ENCODE results near the gene DACT3.
"Not testable (repeated sequence)": the region's sequence is repeated elsewhere in the genome, so short reads cannot be mapped to it uniquely, and the experiment has no call there.

Gene DACT3

GRCh38 chr19:46631481-46631880 lies 29.5 kb downstream of the DACT3 start:
- no peak for DNase-seq

- no peak for DNase-seq
These were observed 30.3 kb downstream of the DACT3 start for GRCh38 chr19:46630586-46631205.

- no peak for DNase-seq
These were observed 31.4 kb downstream of the DACT3 start for GRCh38 chr19:46629546-46630025.

- DNase-seq: not testable (repeated sequence)
These were observed 32.0 kb downstream of the DACT3 start for GRCh38 chr19:46628970-46629369.

GRCh38 chr19:46626446-46626845 lies 34.5 kb downstream of the DACT3 start:
- no peak for DNase-seq

GRCh38 chr19:46625731-46626130 lies 35.3 kb downstream of the DACT3 start:
- no peak for DNase-seq

- peak; percentile 48 for DNase-seq
These were observed 35.9 kb downstream of the DACT3 start, which contains the start of gene PTGIR for GRCh38 chr19:46624958-46625661. TSS of gene PTGIR (minus strand) at chr19:46625089. CDS start at chr19:46624225, 864 bp downstream.

- DNase-seq: no peak
These were observed 37.0 kb downstream of the DACT3 start for GRCh38 chr19:46623915-46624502.

- peak; percentile 25 for DNase-seq
These were observed 38.9 kb downstream of the DACT3 start for GRCh38 chr19:46622118-46622446.

- no peak for DNase-seq
These were observed 39.5 kb downstream of the DACT3 start for GRCh38 chr19:46621191-46622117.

GRCh38 chr19:46620716-46621115 lies 40.3 kb downstream of the DACT3 start:
- peak; percentile 1 for DNase-seq

- DNase-seq: peak; percentile 1
These were observed 40.7 kb downstream of the DACT3 start for GRCh38 chr19:46620267-46620666.

GRCh38 chr19:46618670-46619231 lies 42.2 kb downstream of the DACT3 start:
- peak; percentile 19 for DNase-seq

GRCh38 chr19:46617601-46618000 lies 43.4 kb downstream of the DACT3 start:
- DNase-seq: peak; percentile 32

- DNase-seq: peak; percentile 61
These were observed 44.2 kb downstream of the DACT3 start for GRCh38 chr19:46616631-46617322.

- DNase-seq: no peak
These were observed 45.0 kb downstream of the DACT3 start for GRCh38 chr19:46615966-46616365.

- DNase-seq: peak; percentile 89
These were observed 46.8 kb downstream of the DACT3 start for GRCh38 chr19:46614114-46614722.

- no peak for DNase-seq
These were observed 47.5 kb downstream of the DACT3 start for GRCh38 chr19:46613525-46613924.

GRCh38 chr19:46611776-46612175 lies 49.2 kb downstream of the DACT3 start:
- peak; percentile 29 for DNase-seq

- peak; percentile 55 for DNase-seq
These were observed 49.9 kb downstream of the DACT3 start for GRCh38 chr19:46610851-46611770.
